ENCODE data around the gene OPA1. TPM values are rescaled to one million over a fixed set of nuclear protein-coding genes. Genes with fewer than 3 reads are reported as not detected.
A peak's percentile ranks its signal among the peaks of the same experiment; 100 is the strongest.

OPA1 gene
- total and polyA plus RNA-seq, 2 experiments from 2014 or later, result 24.9 to 89.9 TPM

GRCh38 chr3:193744048-193744821, 151.2 kb downstream of the OPA1 start:
- Mint-ChIP-seq H3K27ac (no peak overlapping the region), H3K4me3 (no peak overlapping the region; the same call in 2 of the 3 replicates), H3K36me3 (ENCODE audit: low read depth) (no peaks in the 10 kb centered on the region), H3K9me3 (no peaks in the 10 kb centered on the region), H3K27me3 (ENCODE audit: insufficient read depth, low read depth, poor library complexity) (peaks cover 3% of the 10 kb centered on the region), H3K4me1 (peaks cover 29% of the 10 kb centered on the region)
- peak; percentile 60 for DNase-seq (ENCODE audit: low spot score)
- Histone ChIP-seq H3K79me2 (replicated peaks; ENCODE audit: insufficient read depth) (no peaks in the 10 kb centered on the region), H3K4me1 (ENCODE audit: insufficient read depth) (peaks cover 11% of the 10 kb centered on the region), H3K27ac (ENCODE audit: low read depth) (no peak overlapping the region), H4K20me1 (replicated peaks; ENCODE audit: insufficient read depth) (no peaks in the 10 kb centered on the region), H3K36me3 (ENCODE audit: insufficient read depth) (no peaks in the 10 kb centered on the region), H2AFZ (peak overlapping the region; percentile 88), H3K27me3 (ENCODE audit: insufficient read depth) (no peaks in the 10 kb centered on the region), H3K9me2 (ENCODE audit: insufficient read depth) (no peaks in the 10 kb centered on the region), H3K4me2 (peak overlapping the region; percentile 56; the same call in 1 of the 2 replicates), H3F3A (replicated peaks; ENCODE audit: low read depth) (no peaks in the 10 kb centered on the region), H3K4me3 (no peak overlapping the region)
- no peak for TF ChIP-seq EZH2phosphoT487 (IDR thresholded peaks at IDR 0.05; ENCODE audit: unreplicated experiment)
- no peak for TF ChIP-seq CREB1 (CRISPR knock-in tag; IDR thresholded peaks at IDR 0.05; ENCODE audit: low read depth)
- no peak for TF ChIP-seq STAT1 (IDR thresholded peaks at IDR 0.05; ENCODE audit: unreplicated experiment)
- no peak for TF ChIP-seq JUNB (IDR thresholded peaks at IDR 0.05; ENCODE audit: unreplicated experiment)
- TF ChIP-seq ZNF114 (CRISPR knock-in tag; IDR thresholded peaks at IDR 0.05), result no peak
- no peak for TF ChIP-seq POLR2AphosphoS5 (IDR thresholded peaks at IDR 0.05; ENCODE audit: low read depth)
- no peak for TF ChIP-seq ZNF331 (CRISPR knock-in tag; IDR thresholded peaks at IDR 0.05; ENCODE audit: low read depth)
- TF ChIP-seq EZH2 (IDR thresholded peaks at IDR 0.05; ENCODE audit: low read depth, unreplicated experiment), result no peak
- no peak for TF ChIP-seq NANOG (IDR thresholded peaks at IDR 0.05; ENCODE audit: borderline replicate concordance)
- TF ChIP-seq, protein P1, sequence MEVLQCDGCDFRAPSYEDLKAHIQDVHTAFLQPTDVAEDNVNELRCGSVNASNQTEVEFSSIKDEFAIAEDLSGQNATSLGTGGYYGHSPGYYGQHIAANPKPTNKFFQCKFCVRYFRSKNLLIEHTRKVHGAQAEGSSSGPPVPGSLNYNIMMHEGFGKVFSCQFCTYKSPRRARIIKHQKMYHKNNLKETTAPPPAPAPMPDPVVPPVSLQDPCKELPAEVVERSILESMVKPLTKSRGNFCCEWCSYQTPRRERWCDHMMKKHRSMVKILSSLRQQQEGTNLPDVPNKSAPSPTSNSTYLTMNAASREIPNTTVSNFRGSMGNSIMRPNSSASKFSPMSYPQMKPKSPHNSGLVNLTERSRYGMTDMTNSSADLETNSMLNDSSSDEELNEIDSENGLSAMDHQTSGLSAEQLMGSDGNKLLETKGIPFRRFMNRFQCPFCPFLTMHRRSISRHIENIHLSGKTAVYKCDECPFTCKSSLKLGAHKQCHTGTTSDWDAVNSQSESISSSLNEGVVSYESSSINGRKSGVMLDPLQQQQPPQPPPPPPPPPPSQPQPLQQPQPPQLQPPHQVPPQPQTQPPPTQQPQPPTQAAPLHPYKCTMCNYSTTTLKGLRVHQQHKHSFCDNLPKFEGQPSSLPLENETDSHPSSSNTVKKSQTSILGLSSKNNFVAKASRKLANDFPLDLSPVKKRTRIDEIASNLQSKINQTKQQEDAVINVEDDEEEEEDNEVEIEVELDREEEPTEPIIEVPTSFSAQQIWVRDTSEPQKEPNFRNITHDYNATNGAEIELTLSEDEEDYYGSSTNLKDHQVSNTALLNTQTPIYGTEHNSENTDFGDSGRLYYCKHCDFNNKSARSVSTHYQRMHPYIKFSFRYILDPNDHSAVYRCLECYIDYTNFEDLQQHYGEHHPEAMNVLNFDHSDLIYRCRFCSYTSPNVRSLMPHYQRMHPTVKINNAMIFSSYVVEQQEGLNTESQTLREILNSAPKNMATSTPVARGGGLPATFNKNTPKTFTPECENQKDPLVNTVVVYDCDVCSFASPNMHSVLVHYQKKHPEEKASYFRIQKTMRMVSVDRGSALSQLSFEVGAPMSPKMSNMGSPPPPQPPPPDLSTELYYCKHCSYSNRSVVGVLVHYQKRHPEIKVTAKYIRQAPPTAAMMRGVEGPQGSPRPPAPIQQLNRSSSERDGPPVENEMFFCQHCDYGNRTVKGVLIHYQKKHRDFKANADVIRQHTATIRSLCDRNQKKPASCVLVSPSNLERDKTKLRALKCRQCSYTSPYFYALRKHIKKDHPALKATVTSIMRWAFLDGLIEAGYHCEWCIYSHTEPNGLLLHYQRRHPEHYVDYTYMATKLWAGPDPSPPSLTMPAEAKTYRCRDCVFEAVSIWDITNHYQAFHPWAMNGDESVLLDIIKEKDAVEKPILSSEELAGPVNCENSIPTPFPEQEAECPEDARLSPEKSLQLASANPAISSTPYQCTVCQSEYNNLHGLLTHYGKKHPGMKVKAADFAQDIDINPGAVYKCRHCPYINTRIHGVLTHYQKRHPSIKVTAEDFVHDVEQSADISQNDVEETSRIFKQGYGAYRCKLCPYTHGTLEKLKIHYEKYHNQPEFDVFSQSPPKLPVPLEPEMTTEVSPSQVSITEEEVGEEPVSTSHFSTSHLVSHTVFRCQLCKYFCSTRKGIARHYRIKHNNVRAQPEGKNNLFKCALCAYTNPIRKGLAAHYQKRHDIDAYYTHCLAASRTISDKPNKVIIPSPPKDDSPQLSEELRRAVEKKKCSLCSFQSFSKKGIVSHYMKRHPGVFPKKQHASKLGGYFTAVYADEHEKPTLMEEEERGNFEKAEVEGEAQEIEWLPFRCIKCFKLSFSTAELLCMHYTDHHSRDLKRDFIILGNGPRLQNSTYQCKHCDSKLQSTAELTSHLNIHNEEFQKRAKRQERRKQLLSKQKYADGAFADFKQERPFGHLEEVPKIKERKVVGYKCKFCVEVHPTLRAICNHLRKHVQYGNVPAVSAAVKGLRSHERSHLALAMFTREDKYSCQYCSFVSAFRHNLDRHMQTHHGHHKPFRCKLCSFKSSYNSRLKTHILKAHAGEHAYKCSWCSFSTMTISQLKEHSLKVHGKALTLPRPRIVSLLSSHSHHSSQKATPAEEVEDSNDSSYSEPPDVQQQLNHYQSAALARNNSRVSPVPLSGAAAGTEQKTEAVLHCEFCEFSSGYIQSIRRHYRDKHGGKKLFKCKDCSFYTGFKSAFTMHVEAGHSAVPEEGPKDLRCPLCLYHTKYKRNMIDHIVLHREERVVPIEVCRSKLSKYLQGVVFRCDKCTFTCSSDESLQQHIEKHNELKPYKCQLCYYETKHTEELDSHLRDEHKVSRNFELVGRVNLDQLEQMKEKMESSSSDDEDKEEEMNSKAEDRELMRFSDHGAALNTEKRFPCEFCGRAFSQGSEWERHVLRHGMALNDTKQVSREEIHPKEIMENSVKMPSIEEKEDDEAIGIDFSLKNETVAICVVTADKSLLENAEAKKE (CRISPR knock-in tag; IDR thresholded peaks at IDR 0.05), result no peak
- TF ChIP-seq, protein P2, sequence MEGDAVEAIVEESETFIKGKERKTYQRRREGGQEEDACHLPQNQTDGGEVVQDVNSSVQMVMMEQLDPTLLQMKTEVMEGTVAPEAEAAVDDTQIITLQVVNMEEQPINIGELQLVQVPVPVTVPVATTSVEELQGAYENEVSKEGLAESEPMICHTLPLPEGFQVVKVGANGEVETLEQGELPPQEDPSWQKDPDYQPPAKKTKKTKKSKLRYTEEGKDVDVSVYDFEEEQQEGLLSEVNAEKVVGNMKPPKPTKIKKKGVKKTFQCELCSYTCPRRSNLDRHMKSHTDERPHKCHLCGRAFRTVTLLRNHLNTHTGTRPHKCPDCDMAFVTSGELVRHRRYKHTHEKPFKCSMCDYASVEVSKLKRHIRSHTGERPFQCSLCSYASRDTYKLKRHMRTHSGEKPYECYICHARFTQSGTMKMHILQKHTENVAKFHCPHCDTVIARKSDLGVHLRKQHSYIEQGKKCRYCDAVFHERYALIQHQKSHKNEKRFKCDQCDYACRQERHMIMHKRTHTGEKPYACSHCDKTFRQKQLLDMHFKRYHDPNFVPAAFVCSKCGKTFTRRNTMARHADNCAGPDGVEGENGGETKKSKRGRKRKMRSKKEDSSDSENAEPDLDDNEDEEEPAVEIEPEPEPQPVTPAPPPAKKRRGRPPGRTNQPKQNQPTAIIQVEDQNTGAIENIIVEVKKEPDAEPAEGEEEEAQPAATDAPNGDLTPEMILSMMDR (conservative IDR thresholded peaks at IDR 0.05; ENCODE audit: low read depth in 2 of 2), result no peak
- TF ChIP-seq REST (IDR thresholded peaks at IDR 0.05; ENCODE audit: unreplicated experiment), result no peak
- TF ChIP-seq, protein P3, sequence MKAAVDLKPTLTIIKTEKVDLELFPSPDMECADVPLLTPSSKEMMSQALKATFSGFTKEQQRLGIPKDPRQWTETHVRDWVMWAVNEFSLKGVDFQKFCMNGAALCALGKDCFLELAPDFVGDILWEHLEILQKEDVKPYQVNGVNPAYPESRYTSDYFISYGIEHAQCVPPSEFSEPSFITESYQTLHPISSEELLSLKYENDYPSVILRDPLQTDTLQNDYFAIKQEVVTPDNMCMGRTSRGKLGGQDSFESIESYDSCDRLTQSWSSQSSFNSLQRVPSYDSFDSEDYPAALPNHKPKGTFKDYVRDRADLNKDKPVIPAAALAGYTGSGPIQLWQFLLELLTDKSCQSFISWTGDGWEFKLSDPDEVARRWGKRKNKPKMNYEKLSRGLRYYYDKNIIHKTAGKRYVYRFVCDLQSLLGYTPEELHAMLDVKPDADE (IDR thresholded peaks at IDR 0.05), result no peak
- ATAC-seq, result peak; percentile 78

Data from GM23338 (cell line).